PC-9 (cell line): ENCODE results near the gene PAK6. TPM values are rescaled to one million over a fixed set of nuclear protein-coding genes. Genes with fewer than 3 reads are reported as not detected.

ENCODE experiments used
- BruUV-seq: library from RNA; stranded (reverse); fragments of 400-500 nt; replicated peaks from 2 replicates; lab custom pipeline; 2021; lab: Mats Ljungman, UMichigan
- CTCF ChIA-PET: fragments of 300-600 bp; sonication (Branson Sonifier 250); formaldehyde crosslinking; loops from one replicate; lab custom pipeline; 2022; ENCODE audit warnings: antibody characterized with exemption; lab: Charles Lee
- POLR2A ChIA-PET: fragments of 300-600 bp; sonication (Branson Sonifier 250); formaldehyde crosslinking; loops from one replicate; lab custom pipeline; 2022; ENCODE audit warnings: antibody characterized with exemption; ENCODE audit not compliant: unreplicated experiment; lab: Charles Lee
- DNase-seq, 2 experiments: peaks; one replicate each; pipeline versions ENCODE4 v3.0.0 to v3.0.0-alpha.2; 2015 to 2022; ENCODE audit warnings: mixed read lengths in 1 of 2
- H2AFZ ChIP-seq: fragments of 200-600 bp; sonication (generic); 2 replicates; pipeline ENCODE4 v1.8.1; 2017; ENCODE audit warnings: antibody characterized with exemption
- H3F3A ChIP-seq: fragments of 200-600 bp; sonication (generic); 2 replicates; pipeline ENCODE4 v1.8.1; 2017; ENCODE audit warnings: antibody characterized with exemption, mild to moderate bottlenecking, low read depth; ENCODE audit not compliant: insufficient read depth
- H3K27ac ChIP-seq: fragments of 200-600 bp; sonication (generic); 2 replicates; pipeline ENCODE4 v1.6.1; 2016; ENCODE audit warnings: mixed run types
- H3K27me3 ChIP-seq: fragments of 200-600 bp; sonication (generic); 2 replicates; pipeline ENCODE4 v1.6.1; 2016; ENCODE audit warnings: low read depth, mixed run types; ENCODE audit not compliant: insufficient read depth
- H3K36me3 ChIP-seq: fragments of 200-600 bp; sonication (generic); 2 replicates; pipeline ENCODE4 v1.6.1; 2016; ENCODE audit warnings: low read depth, mixed run types
- H3K4me1 ChIP-seq: fragments of 200-600 bp; sonication (generic); replicated peaks from 2 replicates; pipeline ENCODE4 v1.6.1; 2016; ENCODE audit warnings: mixed run types; ENCODE audit not compliant: insufficient read depth
- H3K4me2 ChIP-seq: fragments of 200-600 bp; sonication (generic); 2 replicates; pipeline ENCODE4 v1.6.1; 2017; ENCODE audit warnings: mixed run types
- H3K4me3 ChIP-seq: fragments of 200-600 bp; sonication (generic); 2 replicates; pipeline ENCODE4 v1.6.1; 2016; ENCODE audit warnings: mixed run types
- H3K79me2 ChIP-seq: fragments of 200-600 bp; sonication (generic); 2 replicates; pipeline ENCODE4 v1.6.1; 2017; ENCODE audit warnings: low read depth, mixed run types
- H3K9me2 ChIP-seq: fragments of 200-600 bp; sonication (generic); 2 replicates; pipeline ENCODE4 v1.8.1; 2017; ENCODE audit warnings: mild to moderate bottlenecking; ENCODE audit not compliant: insufficient read depth
- H3K9me3 ChIP-seq: fragments of 200-600 bp; sonication (generic); 2 replicates; pipeline ENCODE4 v1.8.1; 2016; ENCODE audit warnings: low read depth; ENCODE audit not compliant: insufficient read depth
- H4K20me1 ChIP-seq: fragments of 200-600 bp; sonication (generic); 2 replicates; pipeline ENCODE4 v1.8.1; 2017; ENCODE audit not compliant: insufficient read depth
- EZH2 ChIP-seq: fragments of 200-600 bp; sonication (generic); IDR thresholded peaks from 2 replicates; pipeline ENCODE4 v1.8.0; 2017; ENCODE audit warnings: antibody characterized with exemption, low read depth
- intact Hi-C: fragments of 100-400 bp; cut with micrococcal nuclease; formaldehyde crosslinking; loops from one replicate; pipeline ENCODE4 v1.10.0; 2022; ENCODE audit not compliant: unreplicated experiment
- total RNA-seq: library from RNA; stranded (reverse); gene quantifications from 2 replicates; pipeline ENCODE4 v1.2.3, GENCODE V29; 2021
- TF ChIP-seq, protein P1 (sequence below): fragments of 200-600 bp; sonication (generic); conservative IDR thresholded peaks from 2 replicates; pipeline ENCODE4 v1.6.1; 2017; ENCODE audit warnings: mixed run types, antibody characterized with exemption, mild to moderate bottlenecking, moderate library complexity

Gene PAK6
- total RNA-seq, 1 experiment from 2014 or later: 10.7 TPM

DNA sequence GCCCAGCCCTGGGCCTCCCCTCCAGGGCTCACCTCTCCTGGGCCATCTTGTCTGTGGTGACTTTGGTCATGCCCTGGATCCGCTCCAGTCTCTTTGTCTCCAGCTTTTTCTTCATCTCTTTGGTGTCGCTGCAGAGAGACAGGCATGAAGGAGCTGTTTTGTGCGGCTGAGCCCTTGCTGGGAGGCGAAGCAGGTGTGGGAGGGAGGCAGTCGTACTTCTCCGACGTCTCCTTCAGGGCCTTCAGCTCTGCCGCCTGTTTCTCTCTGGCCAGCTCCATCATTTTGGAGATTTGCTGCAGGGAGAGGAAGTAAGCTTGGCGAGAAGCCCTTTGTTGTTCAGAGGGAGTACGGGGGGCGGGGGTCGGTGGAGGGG, 51.7 kb downstream of the PAK6 start:
- Histone ChIP-seq H3K9me2 (no peaks in the 10 kb centered on the region), H3K4me3 (no peak overlapping the region), H3F3A (no peaks in the 10 kb centered on the region), H3K36me3 (no peaks in the 10 kb centered on the region), H3K4me1 (no peaks in the 10 kb centered on the region), H2AFZ (no peak overlapping the region), H3K4me2 (no peak overlapping the region), H3K79me2 (no peaks in the 10 kb centered on the region), H3K27me3 (no peaks in the 10 kb centered on the region), H4K20me1 (no peaks in the 10 kb centered on the region), H3K9me3 (no peaks in the 10 kb centered on the region), H3K27ac (no peak overlapping the region)
- no peak for TF ChIP-seq EZH2
- TF ChIP-seq, protein P1, sequence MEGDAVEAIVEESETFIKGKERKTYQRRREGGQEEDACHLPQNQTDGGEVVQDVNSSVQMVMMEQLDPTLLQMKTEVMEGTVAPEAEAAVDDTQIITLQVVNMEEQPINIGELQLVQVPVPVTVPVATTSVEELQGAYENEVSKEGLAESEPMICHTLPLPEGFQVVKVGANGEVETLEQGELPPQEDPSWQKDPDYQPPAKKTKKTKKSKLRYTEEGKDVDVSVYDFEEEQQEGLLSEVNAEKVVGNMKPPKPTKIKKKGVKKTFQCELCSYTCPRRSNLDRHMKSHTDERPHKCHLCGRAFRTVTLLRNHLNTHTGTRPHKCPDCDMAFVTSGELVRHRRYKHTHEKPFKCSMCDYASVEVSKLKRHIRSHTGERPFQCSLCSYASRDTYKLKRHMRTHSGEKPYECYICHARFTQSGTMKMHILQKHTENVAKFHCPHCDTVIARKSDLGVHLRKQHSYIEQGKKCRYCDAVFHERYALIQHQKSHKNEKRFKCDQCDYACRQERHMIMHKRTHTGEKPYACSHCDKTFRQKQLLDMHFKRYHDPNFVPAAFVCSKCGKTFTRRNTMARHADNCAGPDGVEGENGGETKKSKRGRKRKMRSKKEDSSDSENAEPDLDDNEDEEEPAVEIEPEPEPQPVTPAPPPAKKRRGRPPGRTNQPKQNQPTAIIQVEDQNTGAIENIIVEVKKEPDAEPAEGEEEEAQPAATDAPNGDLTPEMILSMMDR: no peak
- intact Hi-C loops: no loop called here
- no TSS peak for BruUV-seq
- ChIA-PET POLR2A (interaction anchor here (0.7 kb wide), 1 partner anchor 48 kb away, joined by 3 read pairs; no protein-coding TSS in a partner anchor), CTCF (interaction anchor here (0.6 to 1.2 kb wide), 5 partner anchors 11 to 74 kb away, joined by 3 to 5 read pairs (median 4); no protein-coding TSS in a partner anchor)
- no peak for DNase-seq

DNA sequence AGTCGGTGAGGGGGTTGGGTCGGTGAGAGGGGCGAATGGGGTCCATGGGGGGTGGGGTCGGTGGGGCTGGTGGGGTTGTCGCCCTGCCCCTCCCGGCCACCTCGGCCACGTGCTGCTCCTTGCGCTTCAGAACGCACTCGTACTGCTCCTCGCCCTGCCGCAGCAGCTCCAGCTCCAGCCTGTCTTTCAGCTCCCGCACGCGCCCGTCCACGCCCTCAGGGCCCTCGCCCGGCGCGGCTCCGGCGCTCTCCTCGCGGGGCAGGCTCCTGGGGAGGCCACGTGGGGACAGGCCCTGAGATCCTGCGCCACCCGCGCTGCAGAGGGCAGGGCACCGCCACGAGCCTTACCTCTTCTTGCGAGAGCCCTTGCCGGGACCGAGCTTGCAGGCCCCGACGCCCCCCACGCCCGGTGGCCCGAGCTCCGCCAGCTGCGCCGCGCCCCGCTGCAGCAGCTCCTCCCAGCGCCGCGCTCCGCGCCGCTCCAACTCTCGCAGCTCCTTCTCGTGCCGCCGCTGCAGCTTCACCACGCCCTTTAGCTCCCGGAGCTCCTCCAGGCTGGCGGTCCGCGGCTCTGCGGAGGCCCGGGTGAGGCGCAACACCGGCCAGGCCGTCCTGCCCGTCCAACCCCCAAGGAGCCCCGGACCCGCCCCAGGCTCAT, 52.2 kb downstream of the PAK6 start:
- Histone ChIP-seq H4K20me1 (no peaks in the 10 kb centered on the region), H3K79me2 (no peaks in the 10 kb centered on the region), H3K4me1 (no peaks in the 10 kb centered on the region), H3F3A (no peaks in the 10 kb centered on the region), H3K9me2 (no peaks in the 10 kb centered on the region), H3K4me3 (peak overlapping the region; percentile 54; the same call in 1 of the 2 replicates), H3K9me3 (no peaks in the 10 kb centered on the region), H3K27me3 (no peaks in the 10 kb centered on the region), H3K27ac (no peak overlapping the region), H3K36me3 (no peaks in the 10 kb centered on the region), H3K4me2 (peak overlapping the region; percentile 70), H2AFZ (peak overlapping the region; percentile 75)
- CTCF ChIA-PET: interaction anchor here (0.6 to 1.2 kb wide), 5 partner anchors 11 to 74 kb away, joined by 3 to 5 read pairs (median 4); no protein-coding TSS in a partner anchor
- TF ChIP-seq EZH2: no peak
- TF ChIP-seq, protein P1: no peak
- no TSS peak for BruUV-seq
- DNase-seq: peak; percentile 54 to 59
- POLR2A ChIA-PET: interaction anchor here (0.6 to 0.7 kb wide), 3 partner anchors 47 to 603 kb away, joined by 3 to 14 read pairs (median 3); partner anchors contain the start of gene VPS18
- intact Hi-C loops: no loop called here

DNA sequence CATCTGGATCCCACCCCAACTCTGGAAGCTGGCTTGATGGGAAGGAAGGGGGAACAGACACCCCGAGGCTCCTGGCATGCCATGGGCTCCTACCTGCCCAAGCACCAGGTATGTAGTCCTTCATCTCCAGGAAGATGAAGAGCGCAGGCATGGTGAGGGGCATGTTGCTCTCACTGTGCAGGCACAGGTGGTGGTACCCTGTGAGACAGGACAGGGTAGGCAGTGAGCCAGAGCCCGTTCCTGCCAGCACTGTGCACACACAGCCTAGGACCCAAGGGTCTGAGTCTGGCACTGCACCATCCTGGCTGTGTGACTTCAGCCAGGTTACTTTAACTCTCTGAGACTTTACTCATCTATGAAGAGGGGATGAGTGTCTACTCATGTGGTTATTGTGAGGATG, 53.4 kb downstream of the PAK6 start:
- Histone ChIP-seq H3K4me2 (no peak overlapping the region), H3K9me2 (no peaks in the 10 kb centered on the region), H3K36me3 (no peaks in the 10 kb centered on the region), H3F3A (no peaks in the 10 kb centered on the region), H3K79me2 (no peaks in the 10 kb centered on the region), H3K4me1 (no peaks in the 10 kb centered on the region), H3K4me3 (no peak overlapping the region), H3K27me3 (no peaks in the 10 kb centered on the region), H4K20me1 (no peaks in the 10 kb centered on the region), H3K27ac (no peak overlapping the region), H3K9me3 (no peaks in the 10 kb centered on the region), H2AFZ (no peak overlapping the region)
- ChIA-PET POLR2A (no interaction called here), CTCF (no interaction called here)
- intact Hi-C loops: no loop called here
- no peak for DNase-seq
- TF ChIP-seq EZH2: no peak
- TF ChIP-seq, protein P1: no peak
- no TSS peak for BruUV-seq
